PC-3 (cell line): ENCODE measurements around the gene IRF8.

ENCODE experiments used
- CTCF ChIP-seq: fragments of 300-600 bp; sonication (generic); conservative IDR thresholded peaks from 2 replicates; pipeline ENCODE4 v1.5.1; 2017; ENCODE audit warnings: antibody characterized with exemption, low read depth, mild to moderate bottlenecking, low read length
- EZH2 ChIP-seq: fragments of 300-600 bp; sonication (generic); IDR thresholded peaks from one replicate; pipeline ENCODE4 v1.6.1; 2017; ENCODE audit warnings: antibody characterized with exemption, mild to moderate bottlenecking, low read length; ENCODE audit not compliant: unreplicated experiment
- EZH2phosphoT487 ChIP-seq: fragments of 300-600 bp; sonication (generic); IDR thresholded peaks from 2 replicates; pipeline ENCODE4 v1.6.1; 2018; ENCODE audit warnings: mild to moderate bottlenecking, antibody characterized with exemption, low read length, borderline replicate concordance

DNA sequence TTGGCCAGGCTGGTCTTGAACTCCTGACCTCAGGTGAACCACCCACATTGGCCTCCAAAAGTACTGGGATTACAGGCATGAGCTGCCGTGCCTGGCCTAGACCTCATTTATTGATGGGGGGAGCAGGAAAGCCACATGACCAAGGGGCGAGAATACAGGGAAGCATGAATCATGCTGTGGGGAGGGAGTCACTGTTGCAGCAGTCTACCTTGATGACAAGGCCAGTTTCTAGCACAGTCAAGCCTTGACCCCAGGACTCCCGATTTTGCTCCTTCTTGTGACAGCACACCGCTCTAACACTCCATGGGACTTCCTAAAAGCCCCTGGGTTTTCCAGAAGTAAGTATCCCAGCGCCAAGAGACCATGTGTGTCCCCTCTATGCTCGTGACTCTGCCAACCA, 42.9 kb upstream of the IRF8 start:
- no peak for TF ChIP-seq CTCF
- TF ChIP-seq EZH2: no peak
- no peak for TF ChIP-seq EZH2phosphoT487
